ENCODE measurements around the gene CRB2. TPM values are rescaled to one million over a fixed set of nuclear protein-coding genes. Genes with fewer than 3 reads are reported as not detected.

CRB2 gene
- total RNA-seq, 6 donors from 2014 or later, result 0.13 to 0.23 TPM; not detected in 4

- WGBS, 2 donors, result 81 to 84% methylated on average over 17 to 21 of the region's 21 CpGs
- Histone ChIP-seq H3K4me1 (no peaks in the 10 kb centered on the region), H3K36me3 (peaks cover 0 to 12% (median 6%) of the 10 kb centered on the region in 4 donors), H3K4me3 (no peak overlapping the region), H3K9me3 (no peaks in the 10 kb centered on the region), H3K27me3 (no peaks in the 10 kb centered on the region), H3K27ac (no peak overlapping the region)
- DNase-seq (peak in 1 of 2 donors; percentile 5), ATAC-seq (ENCODE audit: low FRiP score in 2 of 2) (no peak)
- TF ChIP-seq EP300 (IDR thresholded peaks at IDR 0.05) (no peak), POLR2AphosphoS5 (IDR thresholded peaks at IDR 0.05) (no peak)
Observed at GRCh38 chr9:123422635-123423310, 66.8 kb downstream of the CRB2 start.

GRCh38 chr9:123423311-123423640 lies 67.3 kb downstream of the CRB2 start:
- DNase-seq, result no peak
- H3K27ac ChIP-seq, result no peak overlapping the region
- H3K9me3 ChIP-seq, result no peaks in the 10 kb centered on the region
- TF ChIP-seq EP300 (IDR thresholded peaks at IDR 0.05), result no peak
- no peak for TF ChIP-seq CTCF (IDR thresholded peaks at IDR 0.05)
- no peak for TF ChIP-seq POLR2A (IDR thresholded peaks at IDR 0.05)
- no peak for TF ChIP-seq POLR2AphosphoS5 (IDR thresholded peaks at IDR 0.05)
- no peak overlapping the region for H3K4me3 ChIP-seq
- ATAC-seq (ENCODE audit: low FRiP score in 2 of 2), result no peak
- WGBS, 2 donors, result 88% methylated on average over 6 to 8 of the region's 8 CpGs
- H3K27me3 ChIP-seq, result no peaks in the 10 kb centered on the region
- H3K36me3 ChIP-seq, result peaks cover 0 to 12% (median 4%) of the 10 kb centered on the region in 4 donors
- no peaks in the 10 kb centered on the region for H3K4me1 ChIP-seq

GRCh38 chr9:123424131-123424530 lies 68.1 kb downstream of the CRB2 start:
- Histone ChIP-seq H3K27ac (no peak overlapping the region), H3K27me3 (no peaks in the 10 kb centered on the region), H3K36me3 (peaks cover 0 to 11% (median 4%) of the 10 kb centered on the region in 4 donors), H3K4me3 (no peak overlapping the region), H3K4me1 (no peaks in the 10 kb centered on the region), H3K9me3 (no peaks in the 10 kb centered on the region)
- no peak for TF ChIP-seq CTCF (IDR thresholded peaks at IDR 0.05)
- TF ChIP-seq POLR2A (IDR thresholded peaks at IDR 0.05), result no peak
- no peak for TF ChIP-seq POLR2AphosphoS5 (IDR thresholded peaks at IDR 0.05)
- TF ChIP-seq EP300 (IDR thresholded peaks at IDR 0.05), result no peak
- ATAC-seq (ENCODE audit: low FRiP score in 2 of 2) (no peak), DNase-seq (no peak)
- WGBS, 2 donors, result 97 to 100% methylated on average over 4 to 5 of the region's 5 CpGs

GRCh38 chr9:123424552-123425225 lies 68.7 kb downstream of the CRB2 start:
- DNase-seq, result no peak
- no peaks in the 10 kb centered on the region for H3K4me1 ChIP-seq
- peaks cover 0 to 8% (median 4%) of the 10 kb centered on the region in 4 donors for H3K36me3 ChIP-seq
- no peak for TF ChIP-seq POLR2A (IDR thresholded peaks at IDR 0.05)
- TF ChIP-seq CTCF (IDR thresholded peaks at IDR 0.05), result no peak
- TF ChIP-seq EP300 (IDR thresholded peaks at IDR 0.05), result no peak
- no peak for TF ChIP-seq POLR2AphosphoS5 (IDR thresholded peaks at IDR 0.05)
- no peaks in the 10 kb centered on the region for H3K9me3 ChIP-seq
- H3K27me3 ChIP-seq, result no peaks in the 10 kb centered on the region
- no peak overlapping the region for H3K4me3 ChIP-seq
- no peak overlapping the region for H3K27ac ChIP-seq
- WGBS, 2 donors, result 92 to 95% methylated on average over 6 of the region's 6 CpGs
- no peak for ATAC-seq (ENCODE audit: low FRiP score in 2 of 2)

GRCh38 chr9:123425261-123425821 lies 69.3 kb downstream of the CRB2 start:
- Histone ChIP-seq H3K27me3 (no peaks in the 10 kb centered on the region), H3K4me1 (no peaks in the 10 kb centered on the region), H3K4me3 (no peak overlapping the region), H3K27ac (no peak overlapping the region), H3K9me3 (no peaks in the 10 kb centered on the region), H3K36me3 (peaks cover 0 to 1% (median under 1%) of the 10 kb centered on the region in 4 donors)
- 84 to 87% methylated on average over 19 to 20 of the region's 20 CpGs for WGBS, 2 donors
- no peak for DNase-seq
- no peak for TF ChIP-seq EP300 (IDR thresholded peaks at IDR 0.05)
- TF ChIP-seq POLR2A (IDR thresholded peaks at IDR 0.05), result no peak
- TF ChIP-seq CTCF (IDR thresholded peaks at IDR 0.05), result no peak
- no peak for TF ChIP-seq POLR2AphosphoS5 (IDR thresholded peaks at IDR 0.05)
- no peak for ATAC-seq (ENCODE audit: low FRiP score in 2 of 2)

Data from upper lobe of left lung (tissue), 6 donors.